GM12873 (cell line): ENCODE measurements around the gene STRIP1.

Experiments
- TF ChIP-seq, protein P1 (sequence below): IDR thresholded peaks from 2 replicates; pipeline ENCODE4 v1.5.1; 2012; ENCODE audit warnings: low read depth, mild to moderate bottlenecking, moderate library complexity, low read length, control low read depth; ENCODE audit not compliant: insufficient read depth; ENCODE audit errors: missing control alignments

The STRIP1 gene

DNA sequence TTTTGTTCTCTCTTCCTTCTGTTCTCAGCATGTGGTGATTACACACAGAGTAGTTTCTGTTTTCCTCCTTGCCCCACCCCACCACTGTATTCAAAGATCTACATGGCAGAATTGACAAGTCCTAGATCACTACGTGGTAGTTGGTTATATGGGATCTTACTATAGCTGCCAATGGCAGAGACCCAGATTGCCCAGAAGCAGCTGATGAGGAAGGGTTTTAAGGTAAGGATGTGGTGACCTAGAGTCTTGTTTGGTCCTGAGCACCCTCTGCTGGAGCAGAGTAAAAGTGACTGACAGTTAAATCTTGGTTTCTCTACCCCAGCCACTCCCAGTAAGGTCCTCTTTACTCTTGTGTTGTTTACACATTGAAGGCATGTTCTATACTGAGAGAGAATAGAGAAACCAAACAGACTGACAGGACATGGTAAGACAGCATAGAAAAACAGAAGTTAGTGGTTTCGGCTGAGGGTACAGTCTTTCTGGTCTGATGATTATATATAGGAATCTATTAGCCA, 22.8 kb upstream of the STRIP1 start:
- TF ChIP-seq, protein P1, sequence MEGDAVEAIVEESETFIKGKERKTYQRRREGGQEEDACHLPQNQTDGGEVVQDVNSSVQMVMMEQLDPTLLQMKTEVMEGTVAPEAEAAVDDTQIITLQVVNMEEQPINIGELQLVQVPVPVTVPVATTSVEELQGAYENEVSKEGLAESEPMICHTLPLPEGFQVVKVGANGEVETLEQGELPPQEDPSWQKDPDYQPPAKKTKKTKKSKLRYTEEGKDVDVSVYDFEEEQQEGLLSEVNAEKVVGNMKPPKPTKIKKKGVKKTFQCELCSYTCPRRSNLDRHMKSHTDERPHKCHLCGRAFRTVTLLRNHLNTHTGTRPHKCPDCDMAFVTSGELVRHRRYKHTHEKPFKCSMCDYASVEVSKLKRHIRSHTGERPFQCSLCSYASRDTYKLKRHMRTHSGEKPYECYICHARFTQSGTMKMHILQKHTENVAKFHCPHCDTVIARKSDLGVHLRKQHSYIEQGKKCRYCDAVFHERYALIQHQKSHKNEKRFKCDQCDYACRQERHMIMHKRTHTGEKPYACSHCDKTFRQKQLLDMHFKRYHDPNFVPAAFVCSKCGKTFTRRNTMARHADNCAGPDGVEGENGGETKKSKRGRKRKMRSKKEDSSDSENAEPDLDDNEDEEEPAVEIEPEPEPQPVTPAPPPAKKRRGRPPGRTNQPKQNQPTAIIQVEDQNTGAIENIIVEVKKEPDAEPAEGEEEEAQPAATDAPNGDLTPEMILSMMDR, result peak; percentile 82

DNA sequence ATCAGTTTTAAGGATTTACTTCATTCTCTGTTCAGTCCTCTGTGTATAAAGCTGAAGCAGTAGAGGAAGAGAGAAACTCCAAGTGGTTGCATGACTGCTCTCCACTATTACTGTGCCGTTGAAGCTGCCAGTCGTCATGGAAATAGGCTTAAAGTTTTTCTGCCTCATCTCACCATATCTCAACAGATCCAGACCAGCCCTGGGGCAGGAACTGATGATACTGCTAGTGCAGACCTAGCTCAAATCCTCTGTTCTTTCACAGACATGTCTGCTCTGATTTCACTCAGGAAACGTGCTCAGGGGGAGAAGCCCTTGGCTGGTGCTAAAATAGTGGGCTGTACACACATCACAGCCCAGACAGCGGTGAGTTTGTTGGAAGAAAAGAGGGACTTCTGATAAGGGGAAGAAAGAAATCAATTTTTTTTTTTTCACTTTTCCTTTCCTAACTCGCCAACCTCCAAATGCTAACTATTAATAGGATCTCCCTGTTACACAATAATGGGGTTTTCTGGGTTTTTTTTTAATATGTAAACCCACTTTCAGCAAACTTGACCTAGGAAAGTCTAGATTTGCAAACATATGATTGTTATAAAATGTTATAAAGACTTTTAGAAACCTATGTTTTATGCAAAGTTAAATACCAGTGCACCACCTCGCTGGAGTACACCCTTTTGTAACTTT, 22.2 kb upstream of the STRIP1 start:
- TF ChIP-seq, protein P1, result no peak

DNA sequence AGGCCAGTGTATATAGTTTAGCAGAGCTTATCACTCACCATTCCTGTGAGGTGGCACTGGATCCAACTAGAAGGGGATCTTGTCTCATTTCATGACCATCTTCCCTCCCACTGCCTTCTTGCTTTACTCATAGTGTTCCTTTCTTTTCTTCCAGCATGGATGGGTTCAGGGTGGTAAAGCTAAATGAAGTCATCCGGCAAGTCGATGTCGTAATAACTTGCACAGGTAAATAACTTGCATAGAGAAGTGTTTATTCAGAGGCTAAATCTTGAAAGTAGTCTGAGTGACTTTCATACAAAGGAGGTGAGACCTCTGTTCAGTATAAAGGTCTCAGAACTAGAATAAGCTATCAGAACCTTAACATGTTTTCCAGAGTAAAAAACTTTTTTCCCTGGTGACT, 16.6 kb upstream of the STRIP1 start:
- TF ChIP-seq, protein P1, result no peak

DNA sequence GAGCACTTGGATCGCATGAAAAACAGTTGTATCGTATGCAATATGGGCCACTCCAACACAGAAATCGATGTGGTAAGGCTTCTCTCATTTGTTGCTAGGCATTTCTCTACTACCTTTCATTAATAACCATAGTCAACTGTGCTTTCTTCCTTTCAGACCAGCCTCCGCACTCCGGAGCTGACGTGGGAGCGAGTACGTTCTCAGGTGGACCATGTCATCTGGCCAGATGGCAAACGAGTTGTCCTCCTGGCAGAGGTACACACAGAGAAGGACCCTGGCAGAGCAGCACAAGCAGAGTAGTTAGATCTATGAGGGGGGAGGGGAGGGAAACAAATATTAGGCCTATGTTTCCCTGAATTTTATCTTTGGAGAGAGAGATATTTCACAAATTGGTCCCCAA, 16.0 kb upstream of the STRIP1 start:
- TF ChIP-seq, protein P1, result no peak

DNA sequence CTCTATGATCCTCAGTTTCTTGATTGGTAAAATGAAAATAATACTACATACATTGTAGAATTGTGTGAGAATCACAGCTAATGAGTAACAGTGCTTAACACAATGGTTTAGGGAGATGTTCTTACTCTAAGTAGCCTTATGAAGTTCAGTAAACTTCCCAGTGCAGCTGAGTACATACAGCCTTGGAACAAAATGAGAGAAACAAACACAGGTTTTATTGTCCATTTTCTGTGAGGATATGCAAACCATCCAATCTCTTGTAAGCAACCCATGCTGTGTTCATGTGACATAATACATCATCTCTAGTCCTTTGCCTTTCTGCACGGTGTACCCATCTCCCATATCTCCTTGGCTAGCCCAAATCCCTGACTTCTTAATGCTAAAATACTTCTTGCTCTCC, 14.7 kb upstream of the STRIP1 start:
- TF ChIP-seq, protein P1, result no peak

DNA sequence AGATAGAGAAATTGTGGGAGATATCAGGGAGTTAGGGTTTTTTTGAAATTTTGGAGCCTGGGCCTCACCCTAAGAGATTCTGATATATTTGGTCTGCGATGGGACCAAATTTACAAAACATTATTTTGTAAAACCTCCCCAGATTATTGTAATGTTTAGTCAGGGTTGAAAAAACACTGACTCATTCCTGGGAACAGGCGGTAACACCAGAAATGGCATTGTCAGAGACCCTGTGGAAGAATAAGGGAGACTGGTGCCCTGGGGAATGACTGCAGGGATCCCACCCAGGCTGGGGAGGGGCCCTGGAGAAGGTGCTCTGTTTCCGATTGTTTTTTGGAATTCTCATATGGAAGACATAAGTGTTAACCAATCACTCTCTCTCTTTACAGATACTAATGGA, 13.1 kb upstream of the STRIP1 start:
- TF ChIP-seq, protein P1, result no peak

DNA sequence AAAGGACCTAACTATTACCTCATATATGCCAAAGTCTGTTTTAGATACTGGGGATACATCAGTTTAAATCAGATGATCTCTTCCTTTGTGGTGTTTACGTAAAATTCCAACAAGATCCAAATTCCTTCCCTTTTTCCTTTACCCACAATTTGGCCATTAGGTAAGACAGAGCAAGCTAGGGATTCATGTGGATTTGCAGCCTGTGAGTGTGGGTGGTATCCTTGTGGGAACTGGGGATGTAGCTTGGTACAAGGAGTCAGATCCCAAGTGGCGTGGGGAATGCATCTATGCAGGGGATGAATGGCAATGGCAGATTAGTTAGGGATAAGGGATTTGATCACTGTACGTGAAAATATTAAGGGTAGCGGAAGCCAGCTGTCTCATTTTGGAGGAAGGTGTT, 9.8 kb upstream of the STRIP1 start:
- TF ChIP-seq, protein P1, result no peak
